ENCODE measurements around the gene SPIRE1.
"Not testable (repeated sequence)": the region's sequence is repeated elsewhere in the genome, so short reads cannot be mapped to it uniquely, and the experiment has no call there.

The SPIRE1 gene

DNA sequence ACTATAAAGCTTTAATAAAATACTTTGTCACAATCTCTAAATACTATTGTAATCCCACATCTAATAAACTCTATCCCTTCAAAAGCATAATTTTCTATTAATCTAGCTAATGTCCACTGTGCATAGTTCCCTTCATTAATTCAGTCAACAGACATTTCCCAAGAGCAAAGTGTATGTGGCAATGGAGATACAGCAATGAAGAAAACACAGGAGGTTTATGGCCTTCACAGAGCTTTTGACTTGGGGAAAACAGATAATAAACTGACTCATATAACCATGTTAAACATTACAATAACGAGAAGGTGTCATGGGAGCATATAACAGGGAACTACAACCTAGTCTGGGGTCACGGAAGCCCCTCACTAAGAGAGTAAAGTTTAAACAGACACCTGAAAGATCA lies 86.3 kb downstream of the SPIRE1 start:
- no peak for DNase-seq
- no peaks in the 10 kb centered on the region for H3K36me3 ChIP-seq
- intact Hi-C loops (cut with DNase I; ENCODE audit: low total_unique reads): no loop called here
- no peaks in the 10 kb centered on the region for H3K4me1 ChIP-seq
- no peaks in the 10 kb centered on the region for H3K9me3 ChIP-seq
- TF ChIP-seq, protein P1, sequence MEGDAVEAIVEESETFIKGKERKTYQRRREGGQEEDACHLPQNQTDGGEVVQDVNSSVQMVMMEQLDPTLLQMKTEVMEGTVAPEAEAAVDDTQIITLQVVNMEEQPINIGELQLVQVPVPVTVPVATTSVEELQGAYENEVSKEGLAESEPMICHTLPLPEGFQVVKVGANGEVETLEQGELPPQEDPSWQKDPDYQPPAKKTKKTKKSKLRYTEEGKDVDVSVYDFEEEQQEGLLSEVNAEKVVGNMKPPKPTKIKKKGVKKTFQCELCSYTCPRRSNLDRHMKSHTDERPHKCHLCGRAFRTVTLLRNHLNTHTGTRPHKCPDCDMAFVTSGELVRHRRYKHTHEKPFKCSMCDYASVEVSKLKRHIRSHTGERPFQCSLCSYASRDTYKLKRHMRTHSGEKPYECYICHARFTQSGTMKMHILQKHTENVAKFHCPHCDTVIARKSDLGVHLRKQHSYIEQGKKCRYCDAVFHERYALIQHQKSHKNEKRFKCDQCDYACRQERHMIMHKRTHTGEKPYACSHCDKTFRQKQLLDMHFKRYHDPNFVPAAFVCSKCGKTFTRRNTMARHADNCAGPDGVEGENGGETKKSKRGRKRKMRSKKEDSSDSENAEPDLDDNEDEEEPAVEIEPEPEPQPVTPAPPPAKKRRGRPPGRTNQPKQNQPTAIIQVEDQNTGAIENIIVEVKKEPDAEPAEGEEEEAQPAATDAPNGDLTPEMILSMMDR (IDR thresholded peaks at IDR 0.05): no peak
- no peak overlapping the region for H3K27ac ChIP-seq
- H3K4me3 ChIP-seq: no peak overlapping the region
- no peaks in the 10 kb centered on the region for H3K27me3 ChIP-seq

GRCh38 chr18:12569791-12570190 lies 88.1 kb downstream of the SPIRE1 start:
- no peaks in the 10 kb centered on the region for H3K4me1 ChIP-seq
- no peaks in the 10 kb centered on the region for H3K27me3 ChIP-seq
- no peak overlapping the region for H3K27ac ChIP-seq
- intact Hi-C loops (cut with DNase I; ENCODE audit: low total_unique reads): no loop called here
- DNase-seq: no peak
- no peak overlapping the region for H3K4me3 ChIP-seq
- TF ChIP-seq, protein P1 (IDR thresholded peaks at IDR 0.05): no peak
- H3K36me3 ChIP-seq: no peaks in the 10 kb centered on the region
- peaks cover 0 to 6% (median 0%) of the 10 kb centered on the region in 3 donors for H3K9me3 ChIP-seq

DNA sequence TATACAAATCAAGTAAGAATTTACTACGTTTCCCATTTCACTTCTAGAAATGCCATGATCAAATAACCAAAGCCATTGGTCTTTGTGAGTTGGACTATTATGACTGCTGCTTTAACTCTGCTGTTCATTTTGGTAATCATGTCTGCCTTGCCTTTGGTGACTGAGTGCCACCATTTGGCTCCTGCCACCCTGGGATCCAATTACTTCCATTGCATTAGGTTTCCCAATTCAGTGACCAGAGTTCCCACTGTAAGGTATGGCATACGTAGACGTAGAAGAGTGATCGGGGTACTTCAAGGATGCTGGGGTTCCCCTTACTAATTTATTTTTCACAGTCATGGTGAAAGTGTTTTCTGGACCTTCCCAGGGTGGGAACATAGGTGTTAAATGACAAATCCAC lies 90.1 kb downstream of the SPIRE1 start:
- no peaks in the 10 kb centered on the region for H3K27me3 ChIP-seq
- no peak for DNase-seq
- peaks cover 0 to 7% (median 0%) of the 10 kb centered on the region in 3 donors for H3K9me3 ChIP-seq
- no peaks in the 10 kb centered on the region for H3K4me1 ChIP-seq
- H3K27ac ChIP-seq: no peak overlapping the region
- no peaks in the 10 kb centered on the region for H3K36me3 ChIP-seq
- intact Hi-C loops (cut with DNase I; ENCODE audit: low total_unique reads): no loop called here
- no peak overlapping the region for H3K4me3 ChIP-seq
- TF ChIP-seq, protein P1 (IDR thresholded peaks at IDR 0.05): no peak

DNA sequence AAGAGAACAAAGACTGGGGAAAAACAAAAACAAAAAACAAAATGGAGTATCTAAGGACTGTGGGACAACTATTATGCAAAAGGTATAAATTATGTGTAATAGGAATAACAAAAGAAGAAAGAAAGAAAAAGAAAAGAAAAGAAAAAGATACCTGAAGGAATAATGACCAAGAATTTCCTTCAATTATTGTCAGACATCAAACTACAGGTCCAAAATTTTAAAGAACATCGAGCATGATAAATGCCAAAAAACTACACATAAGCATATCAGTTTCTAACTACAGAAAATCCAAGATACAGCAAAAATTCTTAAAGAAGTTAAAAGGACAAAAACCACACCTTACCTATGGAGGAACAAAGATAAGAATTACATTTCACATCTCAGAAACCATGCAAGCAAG lies 93.0 kb downstream of the SPIRE1 start:
- H3K4me1 ChIP-seq: no peaks in the 10 kb centered on the region
- no peaks in the 10 kb centered on the region for H3K27me3 ChIP-seq
- DNase-seq: no peak
- intact Hi-C loops (cut with DNase I; ENCODE audit: low total_unique reads): no loop called here
- H3K27ac ChIP-seq: no peak overlapping the region
- no peak overlapping the region for H3K4me3 ChIP-seq
- peaks cover 0 to 7% (median 0%) of the 10 kb centered on the region in 3 donors for H3K9me3 ChIP-seq
- no peaks in the 10 kb centered on the region for H3K36me3 ChIP-seq
- TF ChIP-seq, protein P1 (IDR thresholded peaks at IDR 0.05): no peak

GRCh38 chr18:12564378-12564777 lies 93.5 kb downstream of the SPIRE1 start:
- TF ChIP-seq, protein P1 (IDR thresholded peaks at IDR 0.05): no peak
- Histone ChIP-seq H3K4me3 (no peak overlapping the region), H3K27ac (no peak overlapping the region), H3K4me1 (no peaks in the 10 kb centered on the region), H3K9me3 (peaks cover 0 to 7% (median 2%) of the 10 kb centered on the region in 3 donors), H3K27me3 (no peaks in the 10 kb centered on the region), H3K36me3 (no peaks in the 10 kb centered on the region)
- no peak for DNase-seq
- intact Hi-C loops (cut with DNase I; ENCODE audit: low total_unique reads): no loop called here

DNA sequence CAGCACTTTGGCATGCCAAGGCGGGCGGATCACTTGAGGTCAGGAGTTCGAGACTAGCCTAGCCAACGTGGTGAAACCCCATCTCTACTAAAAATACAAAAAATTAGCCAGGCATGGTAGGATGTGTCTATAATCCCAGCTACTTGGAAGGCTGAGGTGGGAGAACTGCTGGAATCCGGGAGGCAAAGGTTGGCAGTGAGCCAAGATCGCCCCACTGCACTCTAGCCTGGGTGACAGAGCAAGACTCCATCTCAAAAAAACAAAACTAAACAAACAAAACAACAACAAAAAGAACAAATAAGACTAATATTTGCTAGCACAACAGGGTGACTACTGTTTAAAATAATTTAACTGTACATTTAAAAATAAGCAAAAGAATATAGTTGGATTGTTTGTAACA lies 97.3 kb downstream of the SPIRE1 start:
- DNase-seq; intact Hi-C loops (cut with DNase I; ENCODE audit: low total_unique reads); H3K27me3 ChIP-seq; H3K36me3 ChIP-seq; H3K4me1 ChIP-seq; H3K4me3 ChIP-seq; H3K27ac ChIP-seq: not testable (repeated sequence)
- H3K9me3 ChIP-seq: peaks cover 0 to 20% (median 3%) of the 10 kb centered on the region in 3 donors

All from tibial artery (tissue), 4 donors.